Measurements from ENCODE around the gene CCDC107.

Gene CCDC107

GRCh38 chr9:35700031-35700430, 41.9 kb downstream of the CCDC107 start:
- ChIA-PET POLR2A (ENCODE audit: low non-redundant PET) (no interaction called here), CTCF (no interaction called here)
- H3K27ac ChIP-seq, result peak overlapping the region; percentile 11; the same call in 1 of the 2 replicates
- TF ChIP-seq, protein P1, sequence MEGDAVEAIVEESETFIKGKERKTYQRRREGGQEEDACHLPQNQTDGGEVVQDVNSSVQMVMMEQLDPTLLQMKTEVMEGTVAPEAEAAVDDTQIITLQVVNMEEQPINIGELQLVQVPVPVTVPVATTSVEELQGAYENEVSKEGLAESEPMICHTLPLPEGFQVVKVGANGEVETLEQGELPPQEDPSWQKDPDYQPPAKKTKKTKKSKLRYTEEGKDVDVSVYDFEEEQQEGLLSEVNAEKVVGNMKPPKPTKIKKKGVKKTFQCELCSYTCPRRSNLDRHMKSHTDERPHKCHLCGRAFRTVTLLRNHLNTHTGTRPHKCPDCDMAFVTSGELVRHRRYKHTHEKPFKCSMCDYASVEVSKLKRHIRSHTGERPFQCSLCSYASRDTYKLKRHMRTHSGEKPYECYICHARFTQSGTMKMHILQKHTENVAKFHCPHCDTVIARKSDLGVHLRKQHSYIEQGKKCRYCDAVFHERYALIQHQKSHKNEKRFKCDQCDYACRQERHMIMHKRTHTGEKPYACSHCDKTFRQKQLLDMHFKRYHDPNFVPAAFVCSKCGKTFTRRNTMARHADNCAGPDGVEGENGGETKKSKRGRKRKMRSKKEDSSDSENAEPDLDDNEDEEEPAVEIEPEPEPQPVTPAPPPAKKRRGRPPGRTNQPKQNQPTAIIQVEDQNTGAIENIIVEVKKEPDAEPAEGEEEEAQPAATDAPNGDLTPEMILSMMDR (conservative IDR thresholded peaks at IDR 0.05; ENCODE audit: low read depth), result no peak
- no peak for DNase-seq (ENCODE audit: low spot score)

- ChIA-PET CTCF (interaction anchor here (0.6 kb wide), 1 partner anchor 181 kb away, joined by 3 read pairs; no protein-coding TSS in a partner anchor), POLR2A (ENCODE audit: low non-redundant PET) (no interaction called here)
- no peak overlapping the region for H3K27ac ChIP-seq
- no peak for DNase-seq (ENCODE audit: low spot score)
- TF ChIP-seq, protein P1 (conservative IDR thresholded peaks at IDR 0.05; ENCODE audit: low read depth), result no peak
These were observed 42.9 kb downstream of the CCDC107 start for GRCh38 chr9:35700942-35701341.

DNA sequence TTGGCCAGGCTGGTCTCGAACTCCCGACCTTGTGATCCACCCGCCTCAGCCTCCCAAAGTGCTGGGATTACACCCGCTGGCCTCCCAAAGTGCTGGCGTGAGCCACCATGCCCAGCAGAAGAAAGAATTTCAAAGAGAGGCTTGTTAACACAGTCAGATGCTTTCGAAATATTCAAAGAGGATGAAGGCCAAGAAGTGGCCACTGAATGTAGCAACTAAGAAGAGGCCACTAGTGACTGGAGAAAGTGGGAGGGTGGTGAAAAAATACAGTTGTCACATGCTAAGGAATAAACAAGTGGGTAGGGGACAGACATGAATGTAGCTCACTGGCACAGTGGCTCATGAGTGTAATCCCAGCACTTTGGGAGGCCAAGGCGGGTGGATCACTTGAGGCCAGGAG, 44.6 kb downstream of the CCDC107 start:
- ChIA-PET CTCF (no interaction called here), POLR2A (ENCODE audit: low non-redundant PET) (no interaction called here)
- no peak for DNase-seq (ENCODE audit: low spot score)
- TF ChIP-seq, protein P1 (conservative IDR thresholded peaks at IDR 0.05; ENCODE audit: low read depth), result no peak
- no peak overlapping the region for H3K27ac ChIP-seq

DNA sequence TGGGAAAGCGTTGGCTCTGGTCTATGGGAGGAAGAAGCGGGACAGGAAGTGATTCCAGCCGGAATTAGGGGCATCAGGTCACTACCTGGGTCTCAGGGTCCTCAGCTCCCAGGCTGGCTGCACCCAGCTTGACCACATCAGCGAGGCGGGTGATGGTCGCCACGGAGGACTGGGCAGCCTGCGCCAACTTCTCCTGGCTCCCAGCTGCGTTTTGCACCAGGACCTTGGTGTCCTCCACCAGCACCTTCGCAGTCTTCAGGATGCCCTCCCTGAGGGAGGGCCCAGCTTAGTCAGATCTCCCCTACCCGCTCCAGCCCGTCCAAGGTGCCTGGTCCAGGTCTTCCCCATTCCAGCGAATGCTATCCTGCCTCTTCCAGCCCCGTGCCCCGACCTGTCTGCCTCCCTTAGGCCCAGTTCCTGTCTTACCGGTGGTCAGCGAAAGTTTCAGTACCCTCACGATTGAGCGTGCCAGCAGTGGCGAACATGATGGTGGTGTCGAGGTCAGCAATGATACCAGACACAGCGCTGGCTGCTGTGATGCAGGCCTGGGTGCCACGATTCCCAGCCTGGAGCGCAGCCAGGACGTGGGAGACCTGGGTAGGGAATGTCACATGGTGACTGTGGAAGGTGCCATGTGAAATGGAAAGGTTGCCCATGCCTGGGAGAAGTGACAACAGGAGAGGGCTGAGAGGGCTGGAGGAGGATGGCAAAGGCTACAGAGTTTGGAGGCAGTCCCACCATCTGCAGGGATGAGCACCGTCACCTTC, 46.0 kb downstream of the CCDC107 start:
- ChIA-PET CTCF (interaction anchor here (0.7 to 0.9 kb wide), 2 partner anchors 92 to 364 kb away, joined by 3 to 4 read pairs; no protein-coding TSS in a partner anchor), POLR2A (ENCODE audit: low non-redundant PET) (no interaction called here)
- TF ChIP-seq, protein P1 (conservative IDR thresholded peaks at IDR 0.05; ENCODE audit: low read depth), result no peak
- no peak for DNase-seq (ENCODE audit: low spot score)
- H3K27ac ChIP-seq, result no peak overlapping the region

DNA sequence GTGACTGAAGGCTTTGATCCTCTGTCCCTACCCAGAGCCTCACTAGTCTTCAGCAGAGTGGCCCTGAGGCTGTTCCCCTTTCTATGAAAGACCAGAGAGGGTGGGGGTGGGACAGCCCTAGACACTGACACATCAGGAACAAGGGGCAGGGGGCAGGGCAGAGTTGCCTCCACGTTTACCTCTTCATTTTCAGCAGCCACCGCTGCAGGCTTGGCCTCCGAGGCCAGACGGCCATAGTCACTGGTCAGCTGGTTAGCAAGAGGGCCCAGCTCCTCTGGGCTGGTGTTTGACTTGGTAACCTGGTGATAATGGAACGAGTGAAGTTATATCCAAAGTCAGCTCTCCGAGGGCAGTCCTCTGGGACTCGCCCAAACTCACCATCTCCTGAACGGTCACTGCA, 47.3 kb downstream of the CCDC107 start:
- no peak overlapping the region for H3K27ac ChIP-seq
- no peak for DNase-seq (ENCODE audit: low spot score)
- TF ChIP-seq, protein P1 (conservative IDR thresholded peaks at IDR 0.05; ENCODE audit: low read depth), result no peak
- POLR2A ChIA-PET (ENCODE audit: low non-redundant PET), result no interaction called here
- CTCF ChIA-PET, result interaction anchor here (0.6 kb wide), 1 partner anchor 68 kb away, joined by 3 read pairs; no protein-coding TSS in a partner anchor

- ChIA-PET CTCF (interaction anchor here (0.6 to 0.7 kb wide), 2 partner anchors 67 to 1067 kb away, joined by 3 read pairs; no protein-coding TSS in a partner anchor), POLR2A (ENCODE audit: low non-redundant PET) (no interaction called here)
- H3K27ac ChIP-seq, result no peak overlapping the region
- TF ChIP-seq, protein P1 (conservative IDR thresholded peaks at IDR 0.05; ENCODE audit: low read depth), result no peak
- DNase-seq (ENCODE audit: low spot score), result no peak
These were observed 47.8 kb downstream of the CCDC107 start for GRCh38 chr9:35705836-35706430.

All from RWPE1 (cell line).